ENCODE data around the gene TMLHE.
A peak's percentile ranks its signal among the peaks of the same experiment; 100 is the strongest.
"Not testable (repeated sequence)": the region's sequence is repeated elsewhere in the genome, so short reads cannot be mapped to it uniquely, and the experiment has no call there.

Gene TMLHE

DNA sequence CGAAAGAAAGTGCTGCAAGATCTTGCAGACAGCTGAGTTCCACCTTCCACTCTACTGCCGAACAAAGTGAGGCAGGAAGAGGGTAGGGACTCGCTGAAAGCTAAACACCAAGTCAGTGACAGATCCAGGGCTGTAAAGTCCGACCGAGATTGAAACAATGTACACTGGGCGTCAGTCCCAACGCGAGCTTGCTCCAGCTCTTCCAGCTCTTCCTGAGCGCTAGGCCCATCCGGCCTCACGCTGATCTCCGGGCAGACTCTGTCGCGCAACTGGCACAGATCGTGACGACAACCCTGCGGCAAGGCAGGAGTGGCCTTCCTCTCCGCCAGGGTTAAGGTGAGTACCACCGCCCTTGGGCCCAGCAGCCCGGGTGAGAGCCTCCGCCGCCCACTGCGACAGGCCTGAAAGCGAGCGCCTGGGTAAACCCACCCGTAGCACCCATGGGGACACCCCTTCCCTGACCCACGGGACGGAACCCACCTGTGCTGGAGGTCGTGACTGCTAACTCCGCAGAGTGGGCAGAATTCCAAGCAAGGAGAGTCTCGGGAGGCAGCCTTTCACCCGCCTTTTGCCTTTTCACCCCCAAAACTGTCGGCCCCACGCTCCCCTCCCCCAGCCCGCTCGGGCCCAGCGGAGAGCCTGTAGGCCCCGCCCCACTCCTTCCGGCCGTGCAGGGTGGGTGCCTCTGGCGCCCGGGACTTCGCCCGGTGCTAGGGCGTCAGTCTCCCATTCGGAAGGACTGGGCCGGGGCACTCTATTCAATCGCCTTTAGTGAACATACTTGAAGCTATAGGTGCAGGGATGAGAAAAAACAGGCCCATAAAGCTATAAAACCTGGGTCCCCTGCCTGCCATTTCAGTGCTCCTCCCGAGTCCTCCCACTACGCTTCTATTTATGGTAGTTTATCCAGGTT lies at the start of gene TMLHE, which contains the start of gene SPRY3:
TMLHE (minus strand) TSS at position 641 of the 913 bp plus-strand sequence. CDS start 67,676 bp downstream, outside the sequence.
SPRY3 (plus strand) TSS at position 275 of the 913 bp plus-strand sequence.
- DNase-seq: peak; percentile 84

GRCh38 chrX:155662282-155662681 lies 49.5 kb upstream of the TMLHE start:
- DNase-seq: peak; percentile 73

GRCh38 chrX:155645180-155645579 lies 32.4 kb upstream of the TMLHE start:
- no peak for DNase-seq

DNA sequence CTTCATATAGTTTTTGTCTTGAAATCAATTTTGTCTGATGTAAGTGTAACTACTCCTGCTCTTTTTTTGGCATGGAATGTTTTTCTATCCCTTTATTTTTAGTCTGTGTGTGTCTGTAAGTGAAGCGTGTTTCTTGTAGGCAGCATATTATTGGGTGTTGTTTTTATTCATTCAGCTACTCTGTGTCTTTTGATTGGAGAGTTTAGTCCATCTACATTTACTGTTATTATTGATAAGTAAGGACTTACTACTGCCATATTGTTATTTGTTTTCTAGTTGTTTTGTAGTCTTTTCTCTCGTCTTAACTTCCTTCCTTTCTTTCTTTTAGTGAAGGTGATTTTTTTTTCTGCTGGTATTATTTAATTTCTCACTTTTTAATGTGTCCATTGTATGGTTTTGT lies 30.5 kb upstream of the TMLHE start:
- DNase-seq: no peak

DNA sequence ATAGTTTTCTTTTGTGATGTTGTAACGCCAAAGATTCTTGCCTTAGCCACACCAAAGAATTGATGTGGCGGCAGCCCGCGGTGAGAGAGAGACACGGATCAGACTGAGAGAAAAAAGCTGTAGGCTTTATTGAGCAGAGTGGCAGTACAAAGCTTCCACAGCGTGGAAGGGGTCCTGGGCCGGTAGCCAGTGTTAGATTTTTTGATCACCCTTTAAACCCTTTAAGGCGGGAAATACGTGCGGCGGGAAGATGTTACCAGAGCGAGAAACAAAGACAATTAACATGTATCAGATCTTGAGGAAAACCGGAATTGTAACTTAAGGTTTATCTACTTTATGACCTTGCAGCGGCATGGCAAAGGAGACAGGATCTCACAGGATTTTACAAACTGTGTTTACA lies 28.6 kb upstream of the TMLHE start:
- DNase-seq: peak; percentile 5

GRCh38 chrX:155637714-155638113 lies 25.0 kb upstream of the TMLHE start:
- no peak for DNase-seq

- DNase-seq: not testable (repeated sequence)
Observed at GRCh38 chrX:155635019-155635418, 22.3 kb upstream of the TMLHE start.

DNA sequence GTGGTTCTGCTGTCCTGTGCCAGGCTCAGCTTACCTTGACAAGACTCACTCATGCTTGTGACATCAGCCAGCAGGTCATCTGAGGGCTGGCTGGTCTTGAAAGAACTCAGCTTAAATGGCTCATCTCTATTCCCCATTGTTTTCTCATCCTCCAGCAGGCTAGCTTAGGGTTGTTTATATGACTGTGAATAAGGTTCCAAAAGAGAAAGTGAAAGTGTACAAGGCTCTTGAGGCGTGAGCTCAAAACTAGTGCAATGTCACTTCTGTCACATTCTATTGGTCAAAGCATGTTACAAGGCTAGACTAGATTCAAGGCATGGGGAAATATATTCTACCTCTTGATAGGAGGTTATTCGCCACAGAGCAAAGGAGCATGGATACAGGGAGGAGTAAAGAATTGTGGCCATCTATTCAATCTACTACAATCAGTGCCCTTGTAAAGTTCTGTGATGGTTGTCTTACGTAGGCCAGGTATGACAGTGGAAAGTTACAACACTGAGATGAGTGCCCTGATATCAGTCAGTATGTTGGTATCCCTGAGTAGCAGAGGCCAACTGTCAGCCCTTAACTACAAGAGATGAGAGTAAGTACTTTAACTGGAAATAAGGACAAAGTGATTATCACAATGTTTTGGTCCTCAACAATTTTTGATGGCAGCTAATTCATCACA lies 19.8 kb upstream of the TMLHE start:
- peak; percentile 38 for DNase-seq

DNA sequence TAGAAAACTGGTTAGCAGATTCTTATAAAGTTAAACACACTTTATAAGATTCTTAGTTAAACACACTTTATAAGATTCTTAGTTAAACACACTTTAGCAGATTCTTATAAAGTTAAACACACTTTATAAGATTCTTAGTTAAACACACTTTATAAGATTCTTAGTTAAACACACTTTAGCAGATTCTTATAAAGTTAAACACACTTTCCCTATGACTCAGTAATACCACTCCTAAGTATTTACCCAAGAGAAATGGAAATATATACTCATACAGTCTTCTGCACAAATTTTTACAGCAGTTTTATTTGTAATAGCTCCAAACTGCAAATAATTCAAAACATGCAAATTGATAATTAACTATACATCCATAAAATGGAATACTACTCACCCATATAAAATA lies 7.4 kb upstream of the TMLHE start:
- not testable (repeated sequence) for DNase-seq

- no peak for DNase-seq
Observed at GRCh38 chrX:155615938-155616337, 3.2 kb upstream of the TMLHE start.

DNA sequence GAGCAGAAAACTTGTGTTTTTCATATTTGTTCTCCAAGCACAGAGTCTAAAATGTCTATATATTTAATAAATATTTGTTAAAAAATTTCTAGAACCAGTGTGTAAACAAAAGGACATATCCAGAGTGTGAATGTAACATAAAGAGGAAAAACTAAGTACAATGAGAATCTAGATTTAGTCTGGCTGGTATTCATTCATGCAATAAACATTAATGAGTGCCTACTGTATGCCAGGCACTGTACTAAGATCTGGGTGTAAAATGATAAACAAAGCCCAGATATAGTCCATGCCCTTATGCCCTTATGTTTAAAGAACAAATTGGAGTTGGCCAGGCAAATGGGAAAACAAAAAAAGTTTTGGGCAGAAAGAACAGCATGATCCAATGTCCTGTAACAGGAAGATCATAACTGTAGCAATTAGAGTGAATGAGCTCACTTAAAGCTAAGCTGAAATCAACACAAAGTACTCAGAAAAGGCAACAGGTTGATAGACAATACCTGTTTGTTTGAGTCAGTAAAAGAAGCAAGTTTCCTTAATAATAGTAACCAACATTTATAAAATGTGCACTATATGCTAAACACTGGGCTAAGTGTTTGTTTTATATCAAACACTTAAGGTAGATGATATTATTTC lies 1.3 kb upstream of the TMLHE start:
- no peak for DNase-seq

- DNase-seq: no peak
Observed at GRCh38 chrX:155611302-155611701, 1.4 kb downstream of the TMLHE start.

GRCh38 chrX:155592981-155593380 lies 19.8 kb downstream of the TMLHE start:
- peak; percentile 72 for DNase-seq

DNA sequence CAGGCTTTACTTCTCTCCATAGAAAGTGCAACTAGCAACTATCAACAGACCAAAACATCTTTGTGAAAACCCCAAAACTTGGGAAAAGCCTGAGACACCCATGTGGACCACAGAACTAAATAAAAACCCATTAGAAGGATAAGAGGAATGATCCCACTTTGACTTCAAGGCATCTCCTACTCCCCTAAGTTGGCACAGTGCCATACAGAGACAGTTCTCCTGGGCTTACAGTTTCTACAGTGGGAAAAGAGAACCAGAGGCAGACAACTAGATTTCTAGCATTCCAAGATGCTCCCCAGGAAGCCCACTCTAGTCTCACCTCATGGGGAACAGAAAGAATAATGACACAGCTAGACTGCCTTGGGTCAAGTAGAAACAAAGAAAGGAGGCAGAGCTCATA lies 20.4 kb downstream of the TMLHE start:
- DNase-seq: no peak

- peak; percentile 11 for DNase-seq
Observed at GRCh38 chrX:155577682-155578081, 35.1 kb downstream of the TMLHE start.

DNA sequence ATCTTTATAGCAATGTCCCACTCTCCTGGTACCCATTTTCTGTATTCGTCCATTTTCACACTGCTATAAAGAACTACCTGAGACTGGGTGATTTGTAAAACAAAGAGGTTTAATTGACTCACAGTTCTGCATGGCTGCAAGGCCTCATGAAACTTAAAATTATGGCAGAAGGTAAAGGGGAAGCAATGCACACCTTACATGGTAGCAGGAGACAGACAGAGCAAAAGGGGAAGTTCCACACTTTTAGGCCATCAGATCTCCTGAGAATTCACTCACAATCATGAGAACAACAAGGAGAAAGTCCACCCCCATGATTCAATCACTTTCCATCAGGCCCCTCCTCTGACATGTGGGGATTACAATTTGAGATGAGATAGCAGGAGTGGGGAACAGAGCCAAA lies 49.7 kb downstream of the TMLHE start:
- DNase-seq: no peak

DNA sequence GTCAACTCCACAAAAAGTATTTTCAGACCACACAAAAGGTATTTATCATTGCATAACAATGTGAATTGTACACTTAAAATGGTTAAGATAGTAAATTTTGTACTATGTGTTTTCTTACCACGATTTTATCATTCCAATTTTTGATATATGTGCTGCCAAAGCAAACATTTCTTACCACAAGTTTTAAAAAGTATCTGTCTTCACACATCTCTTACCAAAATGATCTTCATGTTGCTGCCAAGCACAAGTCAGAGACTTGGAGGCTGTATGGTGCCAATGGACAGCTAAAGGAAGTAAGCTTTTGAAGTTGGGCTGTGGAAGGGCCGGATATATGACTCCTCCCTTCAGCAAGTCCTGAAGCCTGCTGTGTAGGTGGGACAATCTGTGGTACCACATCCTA lies 67.9 kb downstream of the TMLHE start:
- no peak for DNase-seq

GRCh38 chrX:155535866-155536265 lies 76.9 kb downstream of the TMLHE start:
- DNase-seq: no peak

- DNase-seq: peak; percentile 38
Observed at GRCh38 chrX:155534800-155535199, 78.0 kb downstream of the TMLHE start.

- DNase-seq: not testable (repeated sequence)
Observed at GRCh38 chrX:155527023-155527422, 85.7 kb downstream of the TMLHE start.

GRCh38 chrX:155514225-155514624 lies 98.5 kb downstream of the TMLHE start:
- DNase-seq: no peak

DNA sequence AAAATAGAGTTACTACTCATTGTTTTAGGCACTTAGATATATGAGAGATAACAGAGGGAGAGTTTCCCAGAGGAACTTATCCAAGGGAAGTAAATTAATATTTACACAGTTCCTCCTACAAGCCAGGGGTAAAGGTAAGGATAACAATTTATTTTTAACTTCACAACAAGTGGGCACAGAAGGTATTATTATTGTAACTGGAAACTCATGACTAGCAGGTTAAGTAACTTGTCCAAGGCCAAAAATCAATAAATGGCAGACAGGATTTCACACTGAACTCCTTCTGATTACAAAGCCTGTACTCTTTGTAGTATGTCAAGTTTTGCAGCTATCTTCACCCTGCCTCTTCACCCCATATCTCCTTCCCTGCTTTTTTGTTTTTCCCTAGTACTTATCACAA lies 107.5 kb downstream of the TMLHE start:
- no peak for DNase-seq

DNA sequence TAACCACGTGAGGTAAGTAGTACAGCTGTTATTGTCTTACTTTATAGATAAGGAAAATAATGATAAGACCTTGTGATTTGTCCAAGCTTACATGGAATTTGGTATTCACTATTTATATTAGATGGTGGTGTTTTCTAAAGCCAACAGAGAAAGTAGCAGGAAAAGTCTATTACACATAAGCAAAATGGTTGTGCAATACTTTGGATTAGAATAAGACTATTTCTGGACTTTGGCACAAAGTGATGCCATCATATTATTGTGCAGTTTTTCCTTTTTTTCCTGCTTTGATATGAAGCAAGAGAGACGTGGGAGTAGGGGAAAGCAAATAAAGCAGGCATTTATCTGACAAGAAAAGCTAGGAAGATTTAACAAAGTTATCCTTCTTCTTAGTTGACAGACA lies 117.6 kb downstream of the TMLHE start:
- DNase-seq: not testable (repeated sequence)

GRCh38 chrX:155491421-155491820 lies 121.3 kb downstream of the TMLHE start:
- not testable (repeated sequence) for DNase-seq

Data from hematopoietic multipotent progenitor cell treated with erythropoietin and hydrocortisone succinate and interleukin-3 and kit ligand, for 4 days (in vitro differentiated cells).